ENCODE measurements around the gene KRT78. TPM values are rescaled to one million over a fixed set of nuclear protein-coding genes. Genes with fewer than 3 reads are reported as not detected.

Gene KRT78
- total and polyA plus RNA-seq, 8 donors: 0.27 to 1.1 (median 0.45) TPM; not detected in 4

DNA sequence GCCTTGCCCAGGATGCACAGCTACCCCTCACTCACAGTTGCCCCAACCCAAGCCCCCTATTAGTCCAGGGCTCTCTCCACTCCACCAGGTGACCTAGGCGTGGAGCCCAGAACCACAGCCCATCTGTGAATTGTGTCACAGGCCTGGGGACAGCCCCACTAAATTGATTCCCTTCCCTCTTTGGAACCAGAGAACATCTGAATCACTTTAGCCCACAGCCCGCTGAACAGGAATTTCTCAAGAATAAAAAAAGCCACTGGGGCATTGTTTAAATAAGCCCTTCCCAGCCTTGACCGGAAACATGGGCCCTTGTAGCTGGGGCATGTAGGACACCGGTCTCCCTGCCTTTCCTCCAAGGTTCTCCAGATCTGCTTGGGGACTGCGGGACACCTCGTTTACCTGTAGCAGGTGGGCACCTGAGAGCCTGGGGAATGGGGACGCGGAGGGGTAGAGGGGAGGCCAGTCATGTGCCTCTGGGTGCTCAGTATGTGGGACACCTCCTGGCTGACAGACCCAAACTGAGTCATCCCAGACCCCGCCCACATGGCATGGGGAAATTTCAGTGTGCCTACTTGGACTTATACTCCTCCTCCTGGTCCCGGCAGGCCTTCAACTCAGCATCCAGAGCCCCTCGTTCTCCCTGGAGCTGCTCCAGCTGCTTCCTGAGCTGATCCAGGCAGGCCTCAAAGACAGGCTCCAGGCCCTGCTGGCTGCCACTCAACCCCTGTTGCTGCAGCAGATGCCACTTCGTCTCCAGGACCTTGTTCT is 1.3 kb downstream of the KRT78 start:
- no peaks in the 10 kb centered on the region for H3K9me3 ChIP-seq
- no peaks in the 10 kb centered on the region for H3K36me3 ChIP-seq
- intact Hi-C loops (cut with DNase I): no loop called here
- DNase-seq (no peak), FAIRE-seq (no peak), ATAC-seq (no peak)
- no peak overlapping the region for H3K27ac ChIP-seq
- H3K4me1 ChIP-seq: no peaks in the 10 kb centered on the region
- H3K4me3 ChIP-seq: no peak overlapping the region
- TF ChIP-seq, protein P1, sequence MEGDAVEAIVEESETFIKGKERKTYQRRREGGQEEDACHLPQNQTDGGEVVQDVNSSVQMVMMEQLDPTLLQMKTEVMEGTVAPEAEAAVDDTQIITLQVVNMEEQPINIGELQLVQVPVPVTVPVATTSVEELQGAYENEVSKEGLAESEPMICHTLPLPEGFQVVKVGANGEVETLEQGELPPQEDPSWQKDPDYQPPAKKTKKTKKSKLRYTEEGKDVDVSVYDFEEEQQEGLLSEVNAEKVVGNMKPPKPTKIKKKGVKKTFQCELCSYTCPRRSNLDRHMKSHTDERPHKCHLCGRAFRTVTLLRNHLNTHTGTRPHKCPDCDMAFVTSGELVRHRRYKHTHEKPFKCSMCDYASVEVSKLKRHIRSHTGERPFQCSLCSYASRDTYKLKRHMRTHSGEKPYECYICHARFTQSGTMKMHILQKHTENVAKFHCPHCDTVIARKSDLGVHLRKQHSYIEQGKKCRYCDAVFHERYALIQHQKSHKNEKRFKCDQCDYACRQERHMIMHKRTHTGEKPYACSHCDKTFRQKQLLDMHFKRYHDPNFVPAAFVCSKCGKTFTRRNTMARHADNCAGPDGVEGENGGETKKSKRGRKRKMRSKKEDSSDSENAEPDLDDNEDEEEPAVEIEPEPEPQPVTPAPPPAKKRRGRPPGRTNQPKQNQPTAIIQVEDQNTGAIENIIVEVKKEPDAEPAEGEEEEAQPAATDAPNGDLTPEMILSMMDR (IDR thresholded peaks at IDR 0.05): no peak
- H3K27me3 ChIP-seq: no peaks in the 10 kb centered on the region
- 83 to 88% methylated on average over 12 of the region's 12 CpGs for WGBS, 2 donors

DNA sequence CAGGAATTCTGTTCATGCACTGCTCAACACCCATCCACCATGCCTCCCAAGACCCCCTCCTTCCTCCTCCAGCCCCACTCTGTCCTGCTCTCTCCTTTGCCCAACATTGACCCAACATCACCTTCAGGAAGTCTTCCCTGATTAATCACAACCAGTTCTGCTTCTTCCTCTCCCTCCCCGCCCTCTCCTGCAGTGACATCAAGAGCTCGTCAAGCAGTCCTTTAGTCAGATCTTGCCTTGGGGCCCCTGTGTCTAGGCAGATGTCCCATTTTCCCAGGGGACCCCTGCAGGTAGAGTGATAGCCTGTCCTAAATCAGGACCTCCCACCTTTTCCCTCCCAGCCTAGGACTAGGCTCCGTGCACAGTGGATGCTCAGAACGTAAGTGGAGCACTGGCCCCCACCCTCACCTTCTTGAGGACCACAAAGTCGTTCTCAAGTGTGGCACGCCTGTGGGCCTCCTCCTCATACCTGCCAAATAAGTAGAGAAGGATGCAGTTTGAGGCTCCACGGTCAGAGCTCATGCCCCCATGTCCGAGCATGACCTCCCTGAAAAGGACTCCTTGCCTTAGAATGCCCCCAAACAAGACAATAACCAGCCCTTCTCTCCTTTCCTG is 2.3 kb downstream of the KRT78 start:
- FAIRE-seq (no peak), DNase-seq (no peak), ATAC-seq (no peak)
- no peaks in the 10 kb centered on the region for H3K36me3 ChIP-seq
- H3K27me3 ChIP-seq: no peaks in the 10 kb centered on the region
- no peak overlapping the region for H3K27ac ChIP-seq
- WGBS, 2 donors: 70 to 77% methylated on average over 8 of the region's 8 CpGs
- no peaks in the 10 kb centered on the region for H3K9me3 ChIP-seq
- H3K4me3 ChIP-seq: no peak overlapping the region
- no peaks in the 10 kb centered on the region for H3K4me1 ChIP-seq
- intact Hi-C loops (cut with DNase I): no loop called here
- TF ChIP-seq, protein P1 (IDR thresholded peaks at IDR 0.05): no peak

DNA sequence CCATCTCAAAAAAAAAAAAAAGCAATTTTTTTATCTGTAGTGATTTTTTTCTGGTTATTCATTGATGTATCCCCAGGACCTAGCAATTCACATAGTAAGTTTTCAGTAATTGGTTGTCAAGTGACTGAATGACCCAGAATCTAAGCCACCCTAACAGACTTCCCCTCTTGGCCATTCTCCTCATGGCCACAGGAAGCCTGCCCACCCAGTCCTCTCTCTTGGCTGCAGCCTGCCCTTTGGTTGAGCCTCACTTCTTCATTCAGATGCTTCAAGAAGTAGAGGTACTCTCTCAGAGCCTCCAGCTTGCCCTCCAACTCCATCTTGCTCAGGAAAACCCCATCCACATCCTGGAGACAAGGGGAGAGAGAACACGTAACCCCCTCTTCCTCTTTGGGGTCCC is 2.8 kb downstream of the KRT78 start:
- no peak overlapping the region for H3K4me3 ChIP-seq
- FAIRE-seq: no peak
- H3K27me3 ChIP-seq: no peaks in the 10 kb centered on the region
- intact Hi-C loops (cut with DNase I): no loop called here
- ATAC-seq: no peak
- H3K36me3 ChIP-seq: no peaks in the 10 kb centered on the region
- no peak overlapping the region for H3K27ac ChIP-seq
- TF ChIP-seq, protein P1 (IDR thresholded peaks at IDR 0.05): no peak
- H3K4me1 ChIP-seq: no peaks in the 10 kb centered on the region
- 70 to 86% methylated on average over 1 of the region's 1 CpG for WGBS, 2 donors
- no peaks in the 10 kb centered on the region for H3K9me3 ChIP-seq
- DNase-seq: no peak

DNA sequence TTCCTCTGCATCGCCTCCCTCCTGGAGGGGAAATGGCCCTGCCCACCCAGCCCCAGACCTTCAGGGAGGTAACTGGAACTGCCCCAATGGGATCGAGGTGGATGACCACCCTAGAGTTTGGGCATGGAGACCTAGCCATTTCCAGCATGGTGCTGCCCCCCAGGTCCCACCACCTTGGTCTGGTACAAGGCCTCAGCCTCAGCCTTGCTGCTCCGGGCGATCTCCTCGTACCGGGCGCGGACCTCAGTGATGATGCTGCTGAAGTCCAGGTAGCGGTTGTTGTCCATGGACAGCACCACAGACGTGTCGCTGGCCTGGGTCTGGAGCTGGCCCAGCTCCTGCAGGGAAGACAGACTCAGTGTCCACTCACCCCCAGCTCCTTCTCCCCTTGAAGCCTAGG is 4.4 kb downstream of the KRT78 start:
- ATAC-seq: no peak
- Histone ChIP-seq H3K9me3 (no peaks in the 10 kb centered on the region), H3K36me3 (no peaks in the 10 kb centered on the region), H3K4me3 (no peak overlapping the region), H3K27ac (no peak overlapping the region), H3K27me3 (no peaks in the 10 kb centered on the region), H3K4me1 (no peaks in the 10 kb centered on the region)
- TF ChIP-seq, protein P1 (IDR thresholded peaks at IDR 0.05): no peak
- no peak for FAIRE-seq
- intact Hi-C loops (cut with DNase I): no loop called here
- no peak for DNase-seq
- WGBS, 2 donors: 87 to 88% methylated on average over 11 of the region's 11 CpGs

Data from pancreas (tissue), 10 donors.